HCT116 (cell line): ENCODE results near the gene SMIM44. TPM values are rescaled to one million over a fixed set of nuclear protein-coding genes. Genes with fewer than 3 reads are reported as not detected.

Source experiments
- ATAC-seq: fragments of 200-7000 bp; cut with Tn5 transposase; 2 replicates; pipeline ENCODE4 v1.9.1; 2020; ENCODE audit warnings: mild to moderate bottlenecking, moderate library complexity
- BruUV-seq: library from RNA; stranded (reverse); fragments of 400-500 nt; replicated peaks from 2 replicates; lab custom pipeline; 2021; lab: Mats Ljungman, UMichigan
- CTCF ChIA-PET: fragments of 300-600 bp; sonication (Branson Sonifier 250); formaldehyde crosslinking; loops from one replicate; lab custom pipeline; 2021; ENCODE audit warnings: antibody characterized with exemption; lab: Charles Lee
- POLR2A ChIA-PET: fragments of 300-600, 350-600 bp; sonication (Branson Sonifier 250); formaldehyde crosslinking; loops from one replicate; lab custom pipeline; 2021; ENCODE audit warnings: antibody characterized with exemption; lab: Charles Lee
- RAD21 ChIA-PET, 2 experiments: fragments of 300-600 bp; sonication (Branson Sonifier 250); formaldehyde crosslinking; loops; one replicate each; lab custom pipeline; 2023; ENCODE audit warnings: low total read pairs in 2 of 2; ENCODE audit not compliant: uncharacterized antibody in 2 of 2, unreplicated experiment in 2 of 2, low non-redundant PET in 1 of 2; lab: Charles Lee
- DNase-seq: peaks from one replicate; pipeline ENCODE4 v3.0.0-alpha.2; 2010; ENCODE audit warnings: low read depth, low spot score
- H2AFZ ChIP-seq: fragments of 200-600 bp; shearing (Covaris generic), sonication (generic); 2 replicates; pipeline ENCODE4 v1.6.1; 2017; ENCODE audit warnings: low read depth, mixed run types, mixed read lengths, antibody characterized with exemption, low read length; ENCODE audit not compliant: poor library complexity, severe bottlenecking
- H3K27ac ChIP-seq: 2 replicates; pipeline ENCODE4 v1.5.1; 2012; ENCODE audit warnings: low read depth, low read length
- H3K27me3 ChIP-seq: fragments of 200-600 bp; sonication (generic); 2 replicates; pipeline ENCODE4 v1.6.1; 2016; ENCODE audit warnings: mixed run types, low read length, mixed read lengths; ENCODE audit not compliant: insufficient read depth
- H3K36me3 ChIP-seq, 2 experiments: fragments of 200-500 bp in 1 of 2; fragments of 200-600 bp in 1 of 2; sonication (Bioruptor generic) in 1 of 2; sonication (generic) in 1 of 2; 2 replicates each; pipeline versions ENCODE4 v1.5.1 to v1.6.1; 2014 to 2016; ENCODE audit warnings: low read length in 2 of 2, inconsistent platforms in 1 of 2, mixed read lengths in 1 of 2, mixed run types in 1 of 2; ENCODE audit not compliant: insufficient read depth in 2 of 2, control insufficient read depth in 1 of 2
- H3K4me1 ChIP-seq, 2 experiments: fragments of 200-600 bp in 1 of 2; sonication (generic) in 1 of 2; 2 replicates each; pipeline versions ENCODE4 v1.5.1 to v1.6.1; 2012 to 2017; ENCODE audit warnings: low read length in 2 of 2, inconsistent platforms in 1 of 2, mild to moderate bottlenecking in 1 of 2, mixed read lengths in 1 of 2, mixed run types in 1 of 2, moderate library complexity in 1 of 2; ENCODE audit not compliant: insufficient read depth in 2 of 2, control insufficient read depth in 1 of 2
- H3K4me2 ChIP-seq: fragments of 200-600 bp; sonication (generic); 2 replicates; pipeline ENCODE4 v1.6.1; 2017; ENCODE audit warnings: mixed run types, low read length, mixed read lengths
- H3K4me3 ChIP-seq, 2 experiments: fragments of 200-600 bp in 1 of 2; sonication (generic) in 1 of 2; replicated peaks in 1 of 2; 2 replicates each; pipeline ENCODE4 v1.5.1; 2011 to 2016; ENCODE audit warnings: low read length in 2 of 2, control low read depth in 1 of 2, low read depth in 1 of 2, mild to moderate bottlenecking in 1 of 2, mixed read lengths in 1 of 2, mixed run types in 1 of 2
- H3K79me2 ChIP-seq: fragments of 200-600 bp; sonication (generic); 2 replicates; pipeline ENCODE4 v1.6.1; 2017; ENCODE audit warnings: mild to moderate bottlenecking, mixed run types, low read length, moderate library complexity, mixed read lengths; ENCODE audit not compliant: insufficient read depth
- H3K9ac ChIP-seq: fragments of 200-600 bp; sonication (generic); 2 replicates; pipeline ENCODE4 v1.6.1; 2016; ENCODE audit warnings: low read length, mixed read lengths
- H3K9me2 ChIP-seq: fragments of 200-600 bp; sonication (generic), shearing (Covaris generic); 2 replicates; pipeline ENCODE4 v1.6.1; 2017; ENCODE audit warnings: mixed run types, mild to moderate bottlenecking, moderate library complexity; ENCODE audit not compliant: insufficient read depth
- H3K9me3 ChIP-seq, 2 experiments: fragments of 200-500 bp in 1 of 2; fragments of 200-600 bp in 1 of 2; sonication (Bioruptor generic) in 1 of 2; sonication (generic) in 1 of 2; 2 replicates each; pipeline ENCODE4 v1.6.1; 2014 to 2017; ENCODE audit warnings: low read length in 2 of 2, mixed read lengths in 2 of 2, inconsistent platforms in 1 of 2, low read depth in 1 of 2, mild to moderate bottlenecking in 1 of 2, mixed run types in 1 of 2, moderate library complexity in 1 of 2; ENCODE audit not compliant: control insufficient read depth in 1 of 2, insufficient read depth in 1 of 2
- H4K20me1 ChIP-seq: fragments of 200-600 bp; sonication (generic), shearing (Covaris generic); 2 replicates; pipeline ENCODE4 v1.6.1; 2017; ENCODE audit warnings: mixed run types, mild to moderate bottlenecking, moderate library complexity; ENCODE audit not compliant: insufficient read depth
- CBX3 ChIP-seq: IDR thresholded peaks from 2 replicates; pipeline ENCODE4 v1.6.1; 2012; ENCODE audit warnings: low read depth
- CEBPB ChIP-seq: IDR thresholded peaks from 2 replicates; pipeline ENCODE4 v1.6.1; 2012; ENCODE audit warnings: low read depth
- CTCF ChIP-seq, 3 experiments: fragments of 200-600 bp in 1 of 3; sonication (generic) in 1 of 3; IDR thresholded peaks in 2 of 3; conservative IDR thresholded peaks in 1 of 3; 2 replicates each; pipeline ENCODE4 v1.5.1; 2012 to 2017; ENCODE audit warnings: low read depth in 2 of 3, low read length in 2 of 3, antibody characterized with exemption in 1 of 3, borderline replicate concordance in 1 of 3, control low read depth in 1 of 3, mild to moderate bottlenecking in 1 of 3, mixed read lengths in 1 of 3, mixed run types in 1 of 3, moderate library complexity in 1 of 3; ENCODE audit not compliant: insufficient read depth in 1 of 3
- ELF1 ChIP-seq: IDR thresholded peaks from 2 replicates; pipeline ENCODE4 v1.6.1; 2012; ENCODE audit warnings: low read depth, borderline replicate concordance
- EZH2 ChIP-seq: fragments of 200-600 bp; sonication (generic); IDR thresholded peaks from 2 replicates; pipeline ENCODE4 v1.6.1; 2017; ENCODE audit warnings: antibody characterized with exemption, mixed run types
- JUND ChIP-seq: IDR thresholded peaks from 2 replicates; pipeline ENCODE4 v1.6.1; 2012
- MAX ChIP-seq: IDR thresholded peaks from 2 replicates; pipeline ENCODE4 v1.6.1; 2012
- POLR2A ChIP-seq: IDR thresholded peaks from 2 replicates; pipeline ENCODE4 v1.7.0; 2011; ENCODE audit warnings: borderline replicate concordance; ENCODE audit not compliant: insufficient read depth, insufficient read length; ENCODE audit errors: extremely low read depth
- POLR2AphosphoS5 ChIP-seq: IDR thresholded peaks from 2 replicates; pipeline ENCODE4 v1.6.1; 2011; ENCODE audit warnings: mild to moderate bottlenecking, low read depth, low read length, moderate library complexity
- RAD21 ChIP-seq: IDR thresholded peaks from 2 replicates; pipeline ENCODE4 v1.6.1; 2012; ENCODE audit warnings: low read depth, mild to moderate bottlenecking
- SIN3A ChIP-seq: IDR thresholded peaks from 2 replicates; pipeline ENCODE4 v1.6.1; 2012; ENCODE audit warnings: low read depth
- SP1 ChIP-seq: IDR thresholded peaks from 2 replicates; pipeline ENCODE4 v1.6.1; 2012; ENCODE audit warnings: low read depth
- SRF ChIP-seq: IDR thresholded peaks from 2 replicates; pipeline ENCODE4 v1.6.1; 2012; ENCODE audit warnings: low read depth
- TCF7L2 ChIP-seq: IDR thresholded peaks from 2 replicates; pipeline ENCODE4 v1.7.0; 2011; ENCODE audit warnings: borderline replicate concordance, inconsistent platforms; ENCODE audit not compliant: insufficient read depth, insufficient read length; ENCODE audit errors: extremely low read depth
- YY1 ChIP-seq: IDR thresholded peaks from 2 replicates; pipeline ENCODE4 v1.6.1; 2011; ENCODE audit warnings: low read length, low read depth, moderate library complexity, mild to moderate bottlenecking; ENCODE audit not compliant: insufficient replicate concordance; ENCODE audit errors: extremely low read depth
- ZFX ChIP-seq: fragments of 450-650 bp; IDR thresholded peaks from 2 replicates; pipeline ENCODE4 v1.6.1; 2017
- intact Hi-C: fragments of 100-400 bp; cut with micrococcal nuclease; formaldehyde crosslinking; loops from 2 replicates; pipeline ENCODE4 v1.10.0; 2022
- total RNA-seq: library from RNA; stranded (reverse); gene quantifications from one replicate; pipeline ENCODE4 v1.2.1, GENCODE V29; 2021; ENCODE audit not compliant: unreplicated experiment
- TF ChIP-seq, protein P1 (sequence below): IDR thresholded peaks from 2 replicates; pipeline ENCODE4 v1.6.1; 2012; ENCODE audit warnings: low read depth

Gene SMIM44
- total RNA-seq, 1 experiment from 2014 or later, result not detected

DNA sequence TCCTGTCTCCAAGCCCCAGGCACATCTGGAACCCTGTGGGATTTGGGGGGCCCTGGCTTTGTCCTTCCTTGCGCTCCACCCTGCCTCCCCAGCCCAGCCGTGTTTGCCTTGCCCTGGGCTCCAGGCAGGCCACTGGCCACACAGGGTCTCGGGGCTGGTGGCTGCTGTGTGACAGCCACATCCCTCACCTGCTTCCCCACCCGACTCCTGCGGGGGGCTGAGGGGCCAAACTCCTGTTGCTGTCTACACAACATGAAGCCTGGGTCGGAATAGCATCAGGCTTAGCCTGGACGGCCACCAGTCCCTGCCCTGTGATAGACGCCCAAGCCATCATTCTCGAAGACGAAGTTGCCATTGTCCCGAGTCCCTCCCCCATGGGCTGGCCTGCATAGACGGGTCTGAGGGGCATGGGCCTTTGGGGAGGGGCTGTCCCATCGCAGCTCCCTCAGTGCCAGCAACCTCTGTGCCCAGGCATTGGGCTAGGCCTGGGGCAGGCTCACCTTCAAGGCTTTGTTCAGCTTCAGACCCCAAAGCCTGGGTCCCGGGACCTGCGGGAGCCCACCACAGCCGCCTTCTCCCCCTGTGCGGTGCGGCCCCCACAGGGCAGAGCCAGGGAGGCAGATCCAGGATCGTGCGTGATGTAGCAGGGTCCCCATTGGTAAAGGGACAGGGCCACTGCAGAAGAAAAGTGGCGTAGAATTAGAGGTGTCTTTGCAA, 40.3 kb upstream of the SMIM44 start:
- H3K4me1 ChIP-seq, result peaks cover 0 to 13% of the 10 kb centered on the region in 2 experiments; a peak in 1 of 4 replicates
- RAD21 ChIA-PET, result no interaction called here
- H3K4me2 ChIP-seq, result no peak overlapping the region
- H3K9me3 ChIP-seq, result no peaks in the 10 kb centered on the region
- POLR2A ChIA-PET, result no interaction called here
- peaks cover 36% of the 10 kb centered on the region for H3K79me2 ChIP-seq
- no peaks in the 10 kb centered on the region for H3K27me3 ChIP-seq
- H2AFZ ChIP-seq, result no peak overlapping the region
- DNase-seq (no peak), ATAC-seq (no peak)
- no peaks in the 10 kb centered on the region for H4K20me1 ChIP-seq
- H3K9ac ChIP-seq, result no peak overlapping the region
- TF ChIP-seq MAX (no peak), TCF7L2 (no peak), RAD21 (no peak), JUND (no peak), EZH2 (no peak), SRF (no peak), SP1 (no peak), POLR2AphosphoS5 (no peak), CTCF (IDR thresholded peaks at IDR 0.05 in 2 of 3, conservative IDR thresholded peaks at IDR 0.05 in 1 of 3; ENCODE audit: borderline replicate concordance in 1 of 3, insufficient read depth in 1 of 3, low read depth in 2 of 3, low read length in 2 of 3) (no peak), ZFX (no peak), CBX3 (no peak), CEBPB (no peak), POLR2A (no peak), ELF1 (no peak), YY1 (no peak), SIN3A (no peak)
- TF ChIP-seq, protein P1, sequence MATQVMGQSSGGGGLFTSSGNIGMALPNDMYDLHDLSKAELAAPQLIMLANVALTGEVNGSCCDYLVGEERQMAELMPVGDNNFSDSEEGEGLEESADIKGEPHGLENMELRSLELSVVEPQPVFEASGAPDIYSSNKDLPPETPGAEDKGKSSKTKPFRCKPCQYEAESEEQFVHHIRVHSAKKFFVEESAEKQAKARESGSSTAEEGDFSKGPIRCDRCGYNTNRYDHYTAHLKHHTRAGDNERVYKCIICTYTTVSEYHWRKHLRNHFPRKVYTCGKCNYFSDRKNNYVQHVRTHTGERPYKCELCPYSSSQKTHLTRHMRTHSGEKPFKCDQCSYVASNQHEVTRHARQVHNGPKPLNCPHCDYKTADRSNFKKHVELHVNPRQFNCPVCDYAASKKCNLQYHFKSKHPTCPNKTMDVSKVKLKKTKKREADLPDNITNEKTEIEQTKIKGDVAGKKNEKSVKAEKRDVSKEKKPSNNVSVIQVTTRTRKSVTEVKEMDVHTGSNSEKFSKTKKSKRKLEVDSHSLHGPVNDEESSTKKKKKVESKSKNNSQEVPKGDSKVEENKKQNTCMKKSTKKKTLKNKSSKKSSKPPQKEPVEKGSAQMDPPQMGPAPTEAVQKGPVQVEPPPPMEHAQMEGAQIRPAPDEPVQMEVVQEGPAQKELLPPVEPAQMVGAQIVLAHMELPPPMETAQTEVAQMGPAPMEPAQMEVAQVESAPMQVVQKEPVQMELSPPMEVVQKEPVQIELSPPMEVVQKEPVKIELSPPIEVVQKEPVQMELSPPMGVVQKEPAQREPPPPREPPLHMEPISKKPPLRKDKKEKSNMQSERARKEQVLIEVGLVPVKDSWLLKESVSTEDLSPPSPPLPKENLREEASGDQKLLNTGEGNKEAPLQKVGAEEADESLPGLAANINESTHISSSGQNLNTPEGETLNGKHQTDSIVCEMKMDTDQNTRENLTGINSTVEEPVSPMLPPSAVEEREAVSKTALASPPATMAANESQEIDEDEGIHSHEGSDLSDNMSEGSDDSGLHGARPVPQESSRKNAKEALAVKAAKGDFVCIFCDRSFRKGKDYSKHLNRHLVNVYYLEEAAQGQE, result no peak
- peaks cover 13 to 16% of the 10 kb centered on the region in 2 experiments; a peak in 3 of 4 replicates for H3K36me3 ChIP-seq
- H3K4me3 ChIP-seq, result no peak overlapping the region
- H3K27ac ChIP-seq, result no peak overlapping the region
- no TSS peak for BruUV-seq
- CTCF ChIA-PET, result no interaction called here
- no peaks in the 10 kb centered on the region for H3K9me2 ChIP-seq
- intact Hi-C loops, result no loop called here
